Measurements from ENCODE around the gene SMAD6. TPM values are rescaled to one million over a fixed set of nuclear protein-coding genes. Genes with fewer than 3 reads are reported as not detected.

Gene SMAD6
- total and polyA plus RNA-seq, 9 of the 15 experiments (the other 6 are each of a cell fraction or from before 2014, with no cell fraction given), result 0.10 to 15.5 (median 3.7) TPM

- no peaks in the 10 kb centered on the region for H3K9me1 ChIP-seq (ENCODE audit: control insufficient read depth, insufficient read depth, low read length)
- in situ Hi-C loops (cut with MboI) (no loop called here), intact Hi-C loops (cut with micrococcal nuclease) (no loop called here)
- no peaks in the 10 kb centered on the region for H3K27me3 ChIP-seq (ENCODE audit: control insufficient read depth in 2 of 2, insufficient read depth in 2 of 2, low read length in 2 of 2)
- peaks cover 6% of the 10 kb centered on the region; the same call in 1 of the 3 replicates for H3K79me2 ChIP-seq (ENCODE audit: control insufficient read depth, insufficient read depth, low read length)
- H4K20me1 ChIP-seq (replicated peaks; ENCODE audit: control insufficient read depth, insufficient read depth, low read length), result no peaks in the 10 kb centered on the region
- ChIA-PET CTCF (ENCODE audit: low intra/inter-chr PET ratio) (no interaction called here), POLR2A (no interaction called here)
- DNase-seq (ENCODE audit: extremely low read depth in 1 of 4, low spot score in 3 of 4) (no peak), ATAC-seq (no peak), FAIRE-seq (no peak)
- BruUV-seq (replicated peaks), result no TSS peak
- TF ChIP-seq HDAC6 (IDR thresholded peaks at IDR 0.05; ENCODE audit: low read depth, low read length) (no peak), IRF1 (CRISPR knock-in tag; IDR thresholded peaks at IDR 0.05; ENCODE audit: borderline replicate concordance) (no peak), TCFL5 (CRISPR knock-in tag; conservative IDR thresholded peaks at IDR 0.05) (no peak), BRD4 (IDR thresholded peaks at IDR 0.05) (no peak), ZNF146 (CRISPR knock-in tag; IDR thresholded peaks at IDR 0.05; ENCODE audit: unreplicated experiment) (no peak), KDM2B (CRISPR knock-in tag; IDR thresholded peaks at IDR 0.05) (no peak), C11orf30 (IDR thresholded peaks at IDR 0.05; ENCODE audit: low read depth) (no peak), ARHGAP35 (IDR thresholded peaks at IDR 0.05; ENCODE audit: partially characterized antibody) (no peak)
- no peak overlapping the region for H2AFZ ChIP-seq (ENCODE audit: low read depth, low read length)
- H3K4me2 ChIP-seq (ENCODE audit: insufficient read depth, low read length), result no peak overlapping the region
- H3K36me3 ChIP-seq (ENCODE audit: control insufficient read depth, insufficient read depth, low read length), result peaks cover 27% of the 10 kb centered on the region; the same call in 2 of the 3 replicates
- H3K4me1 ChIP-seq (replicated peaks in 1 of 2; ENCODE audit: control insufficient read depth in 2 of 2, insufficient read depth in 2 of 2, low read length in 2 of 2), result peaks cover 4 to 8% of the 10 kb centered on the region in 2 experiments; a peak in 4 of 5 replicates
- H3K4me3 ChIP-seq, result no peak overlapping the region
- H3K9ac ChIP-seq (ENCODE audit: insufficient read depth in 1 of 2, low read depth in 2 of 2, low read length in 2 of 2), result no peak overlapping the region
- 87% methylated on average over 7 of the region's 7 CpGs for WGBS (ENCODE audit: insufficient coverage, low coverage, missing lambda C conversion rate)
- no peak overlapping the region for H3K27ac ChIP-seq (ENCODE audit: extremely low read depth, low read depth, low read length)
- peaks cover 17% of the 10 kb centered on the region for H3K9me3 ChIP-seq (replicated peaks; ENCODE audit: control insufficient read depth, insufficient read depth, low read depth, low read length)
These were observed 51.8 kb downstream of the SMAD6 start for GRCh38 chr15:66753687-66754377.

All from K562 (cell line).